Ascending aorta (tissue), 2 donors: ENCODE measurements around the gene SSR1. TPM values are rescaled to one million over a fixed set of nuclear protein-coding genes. Genes with fewer than 3 reads are reported as not detected.
"Not testable (repeated sequence)": the region's sequence is repeated elsewhere in the genome, so short reads cannot be mapped to it uniquely, and the experiment has no call there.

Experiments used
- DNase-seq, 2 donors: peaks; one replicate each; pipeline ENCODE4 v3.0.0-alpha.2; 2019; ENCODE audit warnings: low spot score in 2 of 2
- H3K27ac ChIP-seq, 2 donors: fragments of 200-600 bp; sonication (generic); one replicate each; pipeline ENCODE4 v1.5.1; 2016 to 2017; ENCODE audit warnings: mild to moderate bottlenecking in 1 of 2
- H3K27me3 ChIP-seq: fragments of 200-600 bp; sonication (generic); one replicate; pipeline ENCODE4 v1.5.1; 2017
- H3K36me3 ChIP-seq, 2 donors: fragments of 200-600 bp; sonication (generic); one replicate each; pipeline ENCODE4 v1.5.1; 2016
- H3K4me1 ChIP-seq, 2 donors: fragments of 200-600 bp; sonication (generic); one replicate each; pipeline ENCODE4 v1.5.1; 2016 to 2017; ENCODE audit warnings: mild to moderate bottlenecking in 1 of 2
- H3K4me3 ChIP-seq, 2 donors: fragments of 200-600 bp; sonication (generic); one replicate each; pipeline ENCODE4 v1.5.1; 2016 to 2017; ENCODE audit warnings: mild to moderate bottlenecking in 1 of 2
- H3K9me3 ChIP-seq, 2 donors: fragments of 200-600 bp; sonication (generic); one replicate each; pipeline ENCODE4 v1.5.1; 2016
- CTCF ChIP-seq, 3 experiments: fragments of 200-600 bp in 2 of 3; fragments of 450-650 bp in 1 of 3; sonication (generic) in 2 of 3; IDR thresholded peaks; one replicate each; pipeline ENCODE4 v1.5.1; 2016 to 2019; ENCODE audit warnings: antibody characterized with exemption in 3 of 3, mild to moderate bottlenecking in 1 of 3, moderate library complexity in 1 of 3
- intact Hi-C: fragments of 100-400 bp; cut with DNase I; formaldehyde crosslinking; loops from one replicate; pipeline ENCODE4 v1.15.1; 2023
- total RNA-seq: library from RNA; depleted of rRNA; stranded (reverse); fragments of >200 nt; gene quantifications from one replicate; pipeline ENCODE4 v1.1.0, GENCODE V29; 2016

The SSR1 gene
- total RNA-seq, 1 donor from 2014 or later = 46.4 TPM

- Histone ChIP-seq H3K9me3 (no peaks in the 10 kb centered on the region), H3K27me3 (no peaks in the 10 kb centered on the region), H3K4me1 (no peaks in the 10 kb centered on the region), H3K36me3 (no peaks in the 10 kb centered on the region), H3K27ac (no peak overlapping the region), H3K4me3 (no peak overlapping the region)
- no peak for TF ChIP-seq CTCF (IDR thresholded peaks at IDR 0.05)
- intact Hi-C loops = no loop called here
- no peak for DNase-seq
Measured at GRCh38 chr6:7332090-7332745, 19.2 kb upstream of the SSR1 start.

- Histone ChIP-seq H3K4me1 (no peaks in the 10 kb centered on the region), H3K9me3 (no peaks in the 10 kb centered on the region), H3K27me3 (no peaks in the 10 kb centered on the region), H3K4me3 (no peak overlapping the region), H3K27ac (no peak overlapping the region), H3K36me3 (no peaks in the 10 kb centered on the region)
- TF ChIP-seq CTCF (IDR thresholded peaks at IDR 0.05) = no peak
- intact Hi-C loops = no loop called here
- no peak for DNase-seq
Measured at GRCh38 chr6:7331452-7331851, 18.5 kb upstream of the SSR1 start.

GRCh38 chr6:7328243-7328642, 15.2 kb upstream of the SSR1 start:
- H3K4me1 ChIP-seq = no peaks in the 10 kb centered on the region
- intact Hi-C loops = no loop called here
- no peak overlapping the region for H3K27ac ChIP-seq
- no peak for DNase-seq
- no peaks in the 10 kb centered on the region for H3K36me3 ChIP-seq
- H3K27me3 ChIP-seq = no peaks in the 10 kb centered on the region
- H3K9me3 ChIP-seq = no peaks in the 10 kb centered on the region
- TF ChIP-seq CTCF (IDR thresholded peaks at IDR 0.05) = no peak
- H3K4me3 ChIP-seq = no peak overlapping the region

GRCh38 chr6:7325750-7326149, 12.8 kb upstream of the SSR1 start:
- Histone ChIP-seq H3K9me3 (no peaks in the 10 kb centered on the region), H3K4me3 (no peak overlapping the region)
- intact Hi-C loops = no loop called here

GRCh38 chr6:7324520-7324919, 11.5 kb upstream of the SSR1 start:
- Histone ChIP-seq H3K36me3 (no peaks in the 10 kb centered on the region), H3K4me1 (no peaks in the 10 kb centered on the region), H3K9me3 (no peaks in the 10 kb centered on the region), H3K27ac (no peak overlapping the region), H3K4me3 (no peak overlapping the region), H3K27me3 (no peaks in the 10 kb centered on the region)
- no peak for TF ChIP-seq CTCF (IDR thresholded peaks at IDR 0.05)
- no peak for DNase-seq
- intact Hi-C loops = no loop called here

More at GRCh38 chr6:7325750-7326149, 12.8 kb upstream of the SSR1 start:
- no peak overlapping the region for H3K27ac ChIP-seq
- H3K36me3 ChIP-seq = no peaks in the 10 kb centered on the region
- TF ChIP-seq CTCF (IDR thresholded peaks at IDR 0.05) = no peak
- H3K4me1 ChIP-seq = no peaks in the 10 kb centered on the region
- H3K27me3 ChIP-seq = no peaks in the 10 kb centered on the region
- DNase-seq = no peak

GRCh38 chr6:7323074-7323473, 10.1 kb upstream of the SSR1 start:
- TF ChIP-seq CTCF (IDR thresholded peaks at IDR 0.05) = no peak
- no peaks in the 10 kb centered on the region for H3K36me3 ChIP-seq
- H3K4me3 ChIP-seq = no peak overlapping the region
- H3K27ac ChIP-seq = no peak overlapping the region
- H3K4me1 ChIP-seq = no peaks in the 10 kb centered on the region
- no peaks in the 10 kb centered on the region for H3K9me3 ChIP-seq
- intact Hi-C loops = no loop called here
- no peak for DNase-seq
- H3K27me3 ChIP-seq = no peaks in the 10 kb centered on the region

GRCh38 chr6:7321866-7322265, 8.9 kb upstream of the SSR1 start:
- H3K9me3 ChIP-seq, intact Hi-C loops, DNase-seq, H3K27me3 ChIP-seq, H3K36me3 ChIP-seq, H3K27ac ChIP-seq, H3K4me3 ChIP-seq, H3K4me1 ChIP-seq: not testable (repeated sequence)

- DNase-seq, H3K27ac ChIP-seq, H3K4me3 ChIP-seq, H3K9me3 ChIP-seq, H3K27me3 ChIP-seq, H3K36me3 ChIP-seq, H3K4me1 ChIP-seq: not testable (repeated sequence)
- intact Hi-C loops = loop anchor here (10.0 kb wide), 1 partner anchor 745 kb away; the partner anchor contains the start of gene BLOC1S5
Measured at GRCh38 chr6:7319406-7319805, 6.4 kb upstream of the SSR1 start.
